HepG2 (cell line): ENCODE data around the gene GGPS1. TPM values are rescaled to one million over a fixed set of nuclear protein-coding genes. Genes with fewer than 3 reads are reported as not detected.

Experiments
- ATF1 ChIP-seq: IDR thresholded peaks from 2 replicates; pipeline ENCODE4 v1.6.1; 2016; ENCODE audit warnings: mild to moderate bottlenecking, control low read depth
- EED ChIP-seq: sonication (generic); formaldehyde crosslinking; IDR thresholded peaks from 2 replicates; pipeline ENCODE4 v1.5.0; 2020; ENCODE audit warnings: mild to moderate bottlenecking, missing genetic modification reagents
- FOXA1 ChIP-seq, 2 experiments: fragments of 450-650 bp in 1 of 2; sonication (generic) in 1 of 2; formaldehyde crosslinking in 1 of 2; IDR thresholded peaks; 2 replicates each; pipeline versions ENCODE4 v1.4.0 to v1.6.1; 2016 to 2020; ENCODE audit warnings: missing genetic modification reagents in 1 of 2
- KLF15 ChIP-seq: sonication (generic); formaldehyde crosslinking; IDR thresholded peaks from 2 replicates; pipeline ENCODE4 v1.8.1; 2023; ENCODE audit warnings: borderline replicate concordance, mild to moderate bottlenecking, inconsistent platforms, missing genetic modification reagents, mixed read lengths
- KLF9 ChIP-seq: IDR thresholded peaks from 2 replicates; pipeline ENCODE4 v1.6.1; 2016; ENCODE audit warnings: low read depth
- NFAT5 ChIP-seq: sonication (generic); formaldehyde crosslinking; IDR thresholded peaks from 2 replicates; pipeline ENCODE4 v1.4.0; 2020; ENCODE audit warnings: missing genetic modification reagents
- NR2F1 ChIP-seq, 2 experiments: fragments of 450-650 bp in 1 of 2; formaldehyde crosslinking in 1 of 2; IDR thresholded peaks; 2 replicates each; pipeline versions ENCODE4 v1.5.0 to v1.6.1; 2016 to 2020; ENCODE audit warnings: mild to moderate bottlenecking in 1 of 2, missing compliant biosample characterization in 1 of 2, missing genetic modification reagents in 1 of 2, moderate library complexity in 1 of 2
- RARA ChIP-seq: IDR thresholded peaks from 2 replicates; pipeline ENCODE4 v1.6.1; 2016; ENCODE audit warnings: missing genetic modification reagents, missing compliant biosample characterization
- ZMYM3 ChIP-seq: sonication (generic); formaldehyde crosslinking; IDR thresholded peaks from 2 replicates; pipeline ENCODE4 v1.5.1; 2020; ENCODE audit warnings: mild to moderate bottlenecking, missing genetic modification reagents
- ZNF687 ChIP-seq: sonication (generic); formaldehyde crosslinking; IDR thresholded peaks from 2 replicates; pipeline ENCODE4 v1.5.1; 2020; ENCODE audit warnings: mild to moderate bottlenecking, missing genetic modification reagents, moderate library complexity
- ZNF704 ChIP-seq: sonication (generic); formaldehyde crosslinking; IDR thresholded peaks from 2 replicates; pipeline ENCODE4 v1.8.1; 2023; ENCODE audit warnings: mild to moderate bottlenecking, inconsistent platforms, moderate library complexity, missing genetic modification reagents, borderline replicate concordance
- ZNF792 ChIP-seq: IDR thresholded peaks from 2 replicates; pipeline ENCODE4 v1.6.1; 2016
- polyA plus RNA-seq, 8 experiments: library from polyadenylated mRNA; depleted of rRNA in 3 of 8; stranded (reverse) in 7 of 8; unstranded in 1 of 8; fragments of >200 nt; fragmentation: Illumina TruSeq in 4 of 8; extraction: Trizol in 4 of 8; gene quantifications; 2 replicates each; pipeline versions ENCODE4 v1.2.1 to v1.2.3, GENCODE V29; 2011 to 2016; ENCODE audit warnings: low read depth in 4 of 8, missing spikeins in 1 of 8, mixed read lengths in 1 of 8; ENCODE audit not compliant: insufficient read depth in 1 of 8
- total RNA-seq, 5 experiments: library from RNA; depleted of rRNA; stranded (reverse); fragments of >200 nt; fragmentation: Illumina TruSeq; extraction: Trizol; gene quantifications; 2 replicates each; pipeline ENCODE4 v1.2.3, GENCODE V29; 2016; ENCODE audit warnings: low read depth in 1 of 5
- TF ChIP-seq, protein P1 (sequence below): sonication (generic); formaldehyde crosslinking; IDR thresholded peaks from 2 replicates; pipeline ENCODE4 v1.5.1; 2020; ENCODE audit warnings: mild to moderate bottlenecking, missing genetic modification reagents

Gene GGPS1
- total and polyA plus RNA-seq, 2 of the 13 experiments (the other 11 are each of a cell fraction or from before 2014, with no cell fraction given), result 28.8 to 42.6 TPM

DNA sequence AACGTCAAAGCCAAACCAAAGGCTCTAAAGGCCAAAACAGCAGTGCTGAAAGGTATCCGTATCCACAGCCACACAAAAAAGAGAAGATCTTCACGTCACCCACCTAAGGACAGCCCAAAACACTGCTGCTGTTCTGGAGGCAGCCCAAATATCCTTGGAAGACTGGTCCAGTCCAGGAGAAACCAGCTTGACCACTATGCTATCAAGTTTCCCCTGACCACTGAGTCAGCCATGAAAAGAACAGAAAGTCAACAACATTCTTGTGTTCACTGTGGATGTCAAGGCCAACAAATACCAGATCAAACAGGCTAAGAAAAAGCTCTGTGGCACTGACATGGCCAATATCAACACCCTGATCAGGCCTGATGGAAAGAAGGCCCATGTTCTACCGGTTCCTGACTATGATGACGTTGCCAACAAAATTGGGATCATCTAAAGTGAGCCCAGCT is 32.4 kb upstream of the GGPS1 start (continued):
- TF ChIP-seq NFAT5 (CRISPR knock-in tag) (no peak), ZNF792 (CRISPR knock-in tag) (peak; percentile 79; the same call in 1 of the 2 replicates), ZNF687 (no peak; the same call in 1 of the 2 replicates), ATF1 (CRISPR knock-in tag) (peak; percentile 59), ZNF704 (CRISPR knock-in tag) (no peak), NR2F1 (CRISPR knock-in tag; IDR thresholded peaks at IDR 0.05) (peak; percentile 48 to 57; a peak in 2 of 4 replicates), KLF15 (CRISPR knock-in tag) (no peak), RARA (CRISPR knock-in tag) (peak; percentile 93), EED (CRISPR knock-in tag) (no peak), ZMYM3 (CRISPR knock-in tag) (peak; percentile 50; the same call in 1 of the 2 replicates), FOXA1 (IDR thresholded peaks at IDR 0.05) (peak; percentile 86), FOXA1 (CRISPR knock-in tag; IDR thresholded peaks at IDR 0.05) (peak; percentile 98), KLF9 (CRISPR knock-in tag) (no peak)
- TF ChIP-seq, protein P1, sequence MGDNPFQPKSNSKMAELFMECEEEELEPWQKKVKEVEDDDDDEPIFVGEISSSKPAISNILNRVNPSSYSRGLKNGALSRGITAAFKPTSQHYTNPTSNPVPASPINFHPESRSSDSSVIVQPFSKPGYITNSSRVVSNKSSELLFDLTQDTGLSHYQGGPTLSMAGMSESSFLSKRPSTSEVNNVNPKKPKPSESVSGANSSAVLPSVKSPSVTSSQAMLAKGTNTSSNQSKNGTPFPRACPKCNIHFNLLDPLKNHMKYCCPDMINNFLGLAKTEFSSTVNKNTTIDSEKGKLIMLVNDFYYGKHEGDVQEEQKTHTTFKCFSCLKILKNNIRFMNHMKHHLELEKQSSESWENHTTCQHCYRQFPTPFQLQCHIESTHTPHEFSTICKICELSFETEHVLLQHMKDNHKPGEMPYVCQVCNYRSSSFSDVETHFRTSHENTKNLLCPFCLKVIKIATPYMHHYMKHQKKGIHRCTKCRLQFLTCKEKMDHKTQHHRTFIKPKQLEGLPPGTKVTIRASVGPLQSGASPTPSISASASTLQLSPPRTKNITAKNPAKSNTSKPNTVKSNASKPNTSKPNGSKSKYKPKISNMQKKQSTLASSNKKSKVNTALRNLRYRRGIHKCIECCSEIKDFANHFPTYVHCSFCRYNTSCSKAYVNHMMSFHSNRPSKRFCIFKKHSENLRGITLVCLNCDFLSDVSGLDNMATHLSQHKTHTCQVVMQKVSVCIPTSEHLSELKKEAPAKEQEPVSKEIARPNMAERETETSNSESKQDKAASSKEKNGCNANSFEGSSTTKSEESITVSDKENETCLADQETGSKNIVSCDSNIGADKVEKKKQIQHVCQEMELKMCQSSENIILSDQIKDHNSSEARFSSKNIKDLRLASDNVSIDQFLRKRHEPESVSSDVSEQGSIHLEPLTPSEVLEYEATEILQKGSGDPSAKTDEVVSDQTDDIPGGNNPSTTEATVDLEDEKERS (CRISPR knock-in tag), result no peak
